ENCODE data around the gene MSLN.
"Not testable (repeated sequence)": the region's sequence is repeated elsewhere in the genome, so short reads cannot be mapped to it uniquely, and the experiment has no call there.

Gene MSLN

DNA sequence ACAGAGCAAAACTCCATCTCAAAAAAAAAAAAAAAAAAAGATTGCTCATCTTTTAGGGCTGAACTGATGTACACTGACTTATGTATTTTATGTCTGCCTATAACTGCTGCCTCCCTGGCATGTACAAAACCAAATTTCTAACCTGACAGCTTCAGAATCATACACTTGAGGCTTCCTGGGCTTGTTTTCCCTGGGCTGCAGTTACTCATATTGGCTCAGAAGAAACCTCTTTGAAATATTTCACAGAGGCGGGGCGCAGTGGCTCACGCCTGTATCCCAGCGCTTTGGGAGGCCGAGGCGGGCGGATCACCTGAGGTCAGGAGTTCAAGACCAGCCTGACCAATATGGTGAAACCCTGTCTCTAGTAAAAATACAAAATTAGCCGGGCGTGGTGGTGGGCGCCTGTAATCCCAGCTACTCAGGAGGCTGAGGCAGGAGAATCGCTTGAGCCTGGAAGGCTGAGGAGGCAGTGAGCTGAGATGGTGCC, 6.4 kb upstream of the MSLN start:
- in situ Hi-C loops (cut with HindIII; ENCODE audit: low sequenced_read_pairs), result not testable (repeated sequence)

DNA sequence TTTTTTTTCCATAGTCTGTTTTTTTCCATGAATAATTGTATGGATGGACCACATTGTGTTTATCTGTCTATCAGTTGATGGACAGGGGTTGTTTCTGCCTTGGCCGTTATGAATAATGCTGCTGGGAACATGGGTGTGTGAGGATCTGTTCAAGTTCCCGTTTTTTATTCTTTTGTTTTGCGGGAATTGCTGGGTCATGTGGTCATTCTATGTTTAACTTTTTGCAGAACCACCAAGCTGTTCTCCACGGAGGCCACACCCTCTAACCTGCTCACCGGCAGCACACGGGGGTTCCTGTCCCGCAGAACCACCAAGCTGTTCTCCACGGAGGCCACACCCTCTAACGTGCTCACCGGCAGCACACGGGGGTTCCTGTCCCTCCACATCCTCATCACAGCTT, 5.9 kb upstream of the MSLN start:
- in situ Hi-C loops (cut with HindIII; ENCODE audit: low sequenced_read_pairs), result no loop called here

DNA sequence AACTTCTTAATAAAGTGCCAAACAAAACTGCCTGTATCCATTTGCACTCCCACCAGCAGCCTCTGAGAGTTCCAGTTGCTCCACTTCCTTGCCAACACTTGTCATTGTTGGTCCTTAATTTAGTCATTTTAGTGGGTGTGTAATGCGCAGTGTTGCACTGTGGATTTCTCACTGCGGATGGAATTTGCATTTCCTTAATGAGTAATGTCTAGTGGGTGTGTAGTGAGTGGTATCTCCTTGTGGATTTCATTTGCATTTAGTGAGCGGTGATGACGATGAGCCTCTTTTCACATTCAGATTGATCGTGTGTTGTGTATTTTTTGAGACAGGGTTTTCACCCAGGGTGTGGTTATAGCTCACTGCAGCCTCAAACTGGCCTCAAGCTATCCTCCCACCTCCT, 4.1 kb upstream of the MSLN start:
- in situ Hi-C loops (cut with HindIII; ENCODE audit: low sequenced_read_pairs), result no loop called here

DNA sequence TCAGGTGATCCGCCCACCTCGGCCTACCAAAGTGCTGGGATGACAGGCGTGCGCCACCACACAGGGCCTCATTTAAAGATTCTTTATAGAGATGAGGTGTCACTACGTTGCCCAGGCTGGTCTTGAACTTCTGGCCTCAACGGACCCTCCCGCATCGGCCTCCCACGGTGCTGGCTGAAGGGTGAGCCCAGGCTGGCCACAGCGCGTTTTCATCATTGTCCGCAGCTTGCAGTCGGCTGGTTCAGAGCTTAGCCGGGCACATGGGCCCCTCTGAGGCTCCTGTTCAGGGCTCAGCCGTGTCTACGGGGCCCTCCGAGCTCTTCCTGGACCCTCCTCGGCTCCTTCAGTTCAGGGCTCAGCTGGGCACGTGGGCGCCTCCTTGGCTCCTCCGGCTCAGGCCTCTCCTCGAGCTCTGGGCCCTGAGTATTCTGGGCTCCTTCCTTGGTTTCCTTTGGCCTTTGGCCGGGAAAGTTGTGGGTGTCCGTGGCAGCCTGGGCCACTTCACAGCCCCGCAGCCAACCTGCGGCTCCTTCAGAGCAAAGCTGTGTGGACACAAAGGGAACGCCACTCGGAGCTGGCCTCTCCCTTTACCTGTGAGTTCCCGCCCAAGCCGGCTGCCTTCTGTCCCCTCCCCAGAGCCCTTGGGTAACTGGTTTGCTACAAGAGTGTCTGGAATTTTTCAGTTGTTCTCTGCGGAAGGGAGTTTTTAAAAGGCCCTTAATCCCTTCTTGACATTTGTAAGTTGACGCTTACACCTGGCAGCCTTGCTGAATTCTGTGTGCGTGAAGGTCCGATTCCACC, 1.2 kb upstream of the MSLN start:
- in situ Hi-C loops (cut with HindIII; ENCODE audit: low sequenced_read_pairs), result no loop called here

DNA sequence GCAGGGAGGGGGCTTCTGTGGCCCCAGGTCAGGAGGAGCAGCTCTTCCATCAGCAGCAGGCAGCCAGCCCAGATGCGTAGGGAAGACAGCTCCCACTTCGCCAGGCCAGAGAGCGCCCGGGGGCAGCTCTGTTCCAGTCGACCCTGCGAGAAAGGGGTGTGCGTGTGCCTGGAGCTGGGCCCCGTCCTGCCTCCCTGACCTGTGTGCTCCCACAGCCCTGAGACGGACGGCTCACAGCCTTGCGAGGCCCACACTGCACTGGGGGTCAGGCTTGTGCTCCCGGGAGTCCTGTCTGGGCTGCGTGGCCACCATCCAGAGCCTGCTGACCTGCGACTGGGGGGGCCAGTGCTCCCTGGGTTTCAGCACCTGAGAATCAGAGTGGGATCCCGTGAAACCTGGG, 469 bp upstream of the MSLN start:
- in situ Hi-C loops (cut with HindIII; ENCODE audit: low sequenced_read_pairs), result no loop called here

DNA sequence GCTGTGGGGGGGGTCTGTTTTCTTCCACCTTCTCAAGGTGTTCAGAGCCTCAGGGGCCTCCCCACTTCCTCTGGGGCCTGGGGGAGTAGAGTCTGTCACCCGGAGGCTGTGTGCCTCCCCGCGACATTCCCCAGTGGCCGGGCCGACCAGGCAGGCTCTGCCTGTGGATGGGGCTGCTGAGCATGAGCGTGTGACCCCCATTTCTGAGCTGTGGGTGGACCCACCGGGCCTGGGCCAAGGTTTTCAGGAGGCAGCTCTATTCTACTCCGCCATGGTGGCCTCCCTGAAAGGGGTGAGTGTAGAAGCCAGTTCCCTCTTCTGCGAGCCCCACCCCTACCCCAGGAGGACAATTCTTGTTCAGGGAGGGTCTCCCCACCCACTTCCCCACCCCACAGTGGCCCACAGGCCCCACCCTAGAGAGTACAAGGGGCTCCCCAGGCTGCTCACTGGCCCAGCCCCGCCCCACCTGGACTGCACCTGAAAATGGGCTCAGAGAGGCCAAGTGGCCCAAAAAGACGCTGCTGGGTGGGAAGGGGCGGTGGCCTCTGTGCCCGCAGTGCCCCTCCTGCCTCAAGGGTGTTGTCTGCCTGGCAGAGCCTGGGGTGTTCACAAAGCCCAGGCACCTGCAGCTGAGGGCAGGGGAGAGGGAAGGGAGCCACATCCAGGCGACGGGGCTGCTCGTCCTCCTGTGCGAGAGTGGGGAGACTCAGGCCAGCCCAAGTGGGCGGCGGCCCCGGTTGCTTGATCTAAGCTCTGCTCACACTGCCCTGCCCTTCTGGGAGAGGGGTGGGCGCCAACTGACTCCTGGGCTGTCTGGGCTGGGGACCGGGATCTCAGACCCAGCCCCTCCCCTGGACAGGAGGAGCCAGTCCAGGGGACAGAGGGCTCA, 1.3 kb downstream of the MSLN start:
- in situ Hi-C loops (cut with HindIII; ENCODE audit: low sequenced_read_pairs), result no loop called here

DNA sequence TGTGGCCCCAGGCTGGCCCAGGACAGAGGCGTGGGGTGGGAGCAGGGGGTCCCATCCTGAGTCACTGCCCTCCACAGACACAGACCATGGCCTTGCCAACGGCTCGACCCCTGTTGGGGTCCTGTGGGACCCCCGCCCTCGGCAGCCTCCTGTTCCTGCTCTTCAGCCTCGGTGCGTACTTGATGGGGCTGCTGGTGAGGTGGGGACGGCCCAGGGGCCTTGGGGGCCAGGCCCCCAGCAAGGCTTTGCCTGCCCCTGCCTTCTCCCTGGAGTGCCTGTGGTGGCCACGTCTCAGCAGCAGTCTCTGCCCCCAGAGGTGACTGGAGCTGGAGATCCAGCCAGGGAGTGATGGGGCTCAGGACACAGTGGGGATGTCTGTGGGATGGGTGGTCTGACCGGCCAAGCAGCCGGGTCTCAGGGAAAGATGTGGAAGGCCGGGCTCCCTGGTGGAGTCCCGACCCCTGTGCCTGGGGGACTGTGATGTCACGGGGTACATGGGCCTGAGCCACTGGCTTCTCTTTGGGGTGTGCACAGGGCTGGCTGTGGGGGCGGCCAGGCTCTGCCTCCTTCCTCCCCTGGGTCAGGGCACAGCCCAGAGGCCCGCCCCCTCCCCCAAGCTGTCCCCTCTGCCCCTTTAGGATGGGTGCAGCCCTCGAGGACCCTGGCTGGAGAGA, 2.2 kb downstream of the MSLN start:
- in situ Hi-C loops (cut with HindIII; ENCODE audit: low sequenced_read_pairs), result no loop called here

DNA sequence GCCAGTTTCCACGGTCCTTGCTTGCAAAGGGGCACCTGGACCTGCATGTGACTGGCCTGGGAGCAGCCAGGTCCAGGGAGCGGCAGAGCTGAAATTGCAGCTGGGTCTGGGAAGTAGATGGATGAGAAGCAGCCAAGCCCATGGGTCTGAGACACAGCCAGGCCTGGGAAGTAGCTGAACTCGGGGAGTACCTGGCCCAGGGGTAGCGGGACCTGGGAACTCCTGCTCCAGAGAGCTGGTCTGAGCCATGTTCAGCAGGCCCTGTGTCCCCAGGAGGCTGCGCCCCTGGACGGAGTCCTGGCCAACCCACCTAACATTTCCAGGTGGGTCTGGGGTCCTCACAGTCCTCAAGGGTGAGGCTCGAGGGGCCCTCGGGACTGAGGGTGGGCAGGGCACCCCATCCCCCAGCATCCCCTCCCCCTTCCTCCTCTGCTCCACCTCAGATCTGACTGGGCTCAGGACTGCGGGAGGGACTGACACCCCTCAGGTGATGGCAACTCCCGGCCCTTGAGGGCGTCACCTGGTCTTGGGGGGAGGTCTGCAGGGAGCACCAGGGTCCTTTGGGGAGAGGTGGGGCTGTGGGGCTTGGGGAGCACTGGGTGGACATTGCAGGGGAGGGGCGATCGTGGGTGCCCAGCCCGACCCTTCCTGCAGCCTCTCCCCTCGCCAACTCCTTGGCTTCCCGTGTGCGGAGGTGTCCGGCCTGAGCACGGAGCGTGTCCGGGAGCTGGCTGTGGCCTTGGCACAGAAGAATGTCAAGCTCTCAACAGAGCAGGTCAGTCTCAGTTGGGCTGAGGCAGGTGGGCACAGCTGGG, 3.0 kb downstream of the MSLN start:
- in situ Hi-C loops (cut with HindIII; ENCODE audit: low sequenced_read_pairs), result no loop called here

DNA sequence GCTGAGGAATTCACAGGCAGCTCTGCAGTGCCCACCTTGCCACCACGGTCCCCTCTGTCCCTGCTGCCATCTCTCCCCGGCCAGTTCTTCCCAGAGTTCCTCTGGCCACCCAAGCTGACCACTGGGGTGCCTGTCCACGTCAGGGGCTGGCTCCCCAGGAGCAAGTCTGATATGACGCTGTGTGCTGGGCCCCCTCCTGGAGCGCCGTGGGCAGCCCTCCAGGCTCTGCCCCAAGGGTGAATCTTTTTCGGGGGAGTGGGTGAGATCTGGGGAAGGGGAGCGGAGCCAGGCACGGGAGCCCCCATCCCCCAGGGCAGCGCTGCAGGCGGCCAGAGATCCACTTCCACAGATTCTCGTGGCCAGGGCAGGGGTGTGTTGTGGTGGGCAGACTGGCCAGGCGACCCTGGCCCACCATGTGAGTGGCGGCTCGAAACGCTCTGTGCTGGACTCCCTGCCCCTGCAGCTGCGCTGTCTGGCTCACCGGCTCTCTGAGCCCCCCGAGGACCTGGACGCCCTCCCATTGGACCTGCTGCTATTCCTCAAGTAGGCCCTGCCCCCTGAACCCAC, 3.7 kb downstream of the MSLN start:
- in situ Hi-C loops (cut with HindIII; ENCODE audit: low sequenced_read_pairs), result no loop called here

DNA sequence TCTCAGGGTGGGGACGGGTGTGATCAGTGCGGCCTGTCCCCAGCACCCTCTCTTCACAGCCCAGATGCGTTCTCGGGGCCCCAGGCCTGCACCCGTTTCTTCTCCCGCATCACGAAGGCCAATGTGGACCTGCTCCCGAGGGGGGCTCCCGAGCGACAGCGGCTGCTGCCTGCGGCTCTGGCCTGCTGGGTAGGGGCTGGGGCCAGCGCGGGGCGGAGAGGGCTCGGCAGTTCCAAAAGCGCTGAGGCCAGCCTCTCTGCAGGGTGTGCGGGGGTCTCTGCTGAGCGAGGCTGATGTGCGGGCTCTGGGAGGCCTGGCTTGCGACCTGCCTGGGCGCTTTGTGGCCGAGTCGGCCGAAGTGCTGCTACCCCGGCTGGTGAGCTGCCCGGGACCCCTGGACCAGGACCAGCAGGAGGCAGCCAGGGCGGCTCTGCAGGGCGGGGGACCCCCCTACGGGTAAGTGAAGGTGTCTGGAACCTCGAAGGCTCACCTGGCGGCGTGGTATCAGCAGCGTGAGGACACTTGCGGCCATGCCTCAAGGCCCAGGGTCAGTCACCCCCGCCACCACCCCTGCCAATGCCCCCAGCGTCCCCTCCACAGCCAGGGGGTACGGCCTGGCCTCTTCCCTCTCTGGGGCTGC, 4.4 kb downstream of the MSLN start:
- in situ Hi-C loops (cut with HindIII; ENCODE audit: low sequenced_read_pairs), result no loop called here

DNA sequence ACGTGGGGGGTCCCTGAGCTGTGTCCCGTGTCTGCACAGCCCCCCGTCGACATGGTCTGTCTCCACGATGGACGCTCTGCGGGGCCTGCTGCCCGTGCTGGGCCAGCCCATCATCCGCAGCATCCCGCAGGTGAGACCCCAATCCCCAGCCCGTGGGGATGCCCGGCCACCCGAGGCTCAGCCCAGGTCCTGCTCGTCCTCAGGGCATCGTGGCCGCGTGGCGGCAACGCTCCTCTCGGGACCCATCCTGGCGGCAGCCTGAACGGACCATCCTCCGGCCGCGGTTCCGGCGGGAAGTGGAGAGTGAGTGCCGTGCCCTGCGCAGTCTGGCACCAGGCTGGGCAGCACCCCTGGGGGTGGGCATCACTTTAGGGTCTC, 4.9 kb downstream of the MSLN start:
- in situ Hi-C loops (cut with HindIII; ENCODE audit: low sequenced_read_pairs), result no loop called here

DNA sequence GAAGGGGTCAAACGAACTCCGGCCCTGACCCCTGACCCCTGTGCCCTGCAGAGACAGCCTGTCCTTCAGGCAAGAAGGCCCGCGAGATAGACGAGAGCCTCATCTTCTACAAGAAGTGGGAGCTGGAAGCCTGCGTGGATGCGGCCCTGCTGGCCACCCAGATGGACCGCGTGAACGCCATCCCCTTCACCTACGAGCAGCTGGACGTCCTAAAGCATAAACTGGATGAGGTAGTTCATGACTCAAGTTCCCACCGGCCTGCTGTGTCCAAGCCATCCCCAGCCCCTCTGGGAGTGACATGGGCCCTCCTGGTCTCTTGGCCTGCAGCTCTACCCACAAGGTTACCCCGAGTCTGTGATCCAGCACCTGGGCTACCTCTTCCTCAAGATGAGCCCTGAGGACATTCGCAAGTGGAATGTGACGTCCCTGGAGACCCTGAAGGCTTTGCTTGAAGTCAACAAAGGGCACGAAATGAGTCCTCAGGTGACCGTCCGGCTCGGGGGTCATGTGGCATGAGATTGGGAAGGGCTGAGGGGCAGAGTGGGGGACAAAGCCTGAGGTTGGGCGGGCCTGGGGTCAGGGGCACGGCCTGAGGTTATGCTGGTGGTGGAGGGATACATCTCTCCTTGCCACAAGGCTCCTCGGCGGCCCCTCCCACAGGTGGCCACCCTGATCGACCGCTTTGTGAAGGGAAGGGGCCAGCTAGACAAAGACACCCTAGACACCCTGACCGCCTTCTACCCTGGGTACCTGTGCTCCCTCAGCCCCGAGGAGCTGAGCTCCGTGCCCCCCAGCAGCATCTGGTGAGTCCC, 5.7 kb downstream of the MSLN start:
- in situ Hi-C loops (cut with HindIII; ENCODE audit: low sequenced_read_pairs), result no loop called here

DNA sequence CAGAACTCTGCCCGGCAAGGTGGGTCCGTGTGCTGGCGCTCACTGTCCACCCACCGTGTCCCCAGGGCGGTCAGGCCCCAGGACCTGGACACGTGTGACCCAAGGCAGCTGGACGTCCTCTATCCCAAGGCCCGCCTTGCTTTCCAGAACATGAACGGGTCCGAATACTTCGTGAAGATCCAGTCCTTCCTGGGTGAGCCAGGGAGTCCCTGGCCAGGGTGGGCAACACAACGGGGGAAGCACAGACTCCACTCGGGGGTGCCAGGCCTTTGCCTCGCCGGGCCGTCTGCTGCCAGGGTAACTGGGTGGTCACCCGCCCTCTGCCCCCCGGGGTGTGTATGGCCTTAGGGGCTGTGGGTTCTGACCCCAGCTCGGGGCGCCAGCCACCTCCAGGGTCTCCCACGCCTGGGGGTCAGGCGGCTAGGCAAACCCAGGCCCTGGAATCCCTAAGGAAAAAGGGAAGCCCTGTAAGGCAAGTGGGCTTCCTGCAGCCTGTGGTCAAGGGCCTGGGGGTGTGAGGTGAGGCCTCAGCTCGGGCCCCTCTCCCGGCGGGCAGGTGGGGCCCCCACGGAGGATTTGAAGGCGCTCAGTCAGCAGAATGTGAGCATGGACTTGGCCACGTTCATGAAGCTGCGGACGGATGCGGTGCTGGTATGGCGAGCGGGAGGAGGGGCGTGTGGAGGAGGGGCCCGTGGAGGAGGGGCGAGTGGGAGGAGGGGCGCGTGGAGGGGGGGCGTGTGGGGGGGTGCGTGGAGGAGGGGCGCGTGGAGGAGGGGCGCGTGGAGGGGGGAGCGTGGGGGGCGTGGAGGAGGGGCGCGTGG, 6.5 kb downstream of the MSLN start:
- in situ Hi-C loops (cut with HindIII; ENCODE audit: low sequenced_read_pairs), result no loop called here

DNA sequence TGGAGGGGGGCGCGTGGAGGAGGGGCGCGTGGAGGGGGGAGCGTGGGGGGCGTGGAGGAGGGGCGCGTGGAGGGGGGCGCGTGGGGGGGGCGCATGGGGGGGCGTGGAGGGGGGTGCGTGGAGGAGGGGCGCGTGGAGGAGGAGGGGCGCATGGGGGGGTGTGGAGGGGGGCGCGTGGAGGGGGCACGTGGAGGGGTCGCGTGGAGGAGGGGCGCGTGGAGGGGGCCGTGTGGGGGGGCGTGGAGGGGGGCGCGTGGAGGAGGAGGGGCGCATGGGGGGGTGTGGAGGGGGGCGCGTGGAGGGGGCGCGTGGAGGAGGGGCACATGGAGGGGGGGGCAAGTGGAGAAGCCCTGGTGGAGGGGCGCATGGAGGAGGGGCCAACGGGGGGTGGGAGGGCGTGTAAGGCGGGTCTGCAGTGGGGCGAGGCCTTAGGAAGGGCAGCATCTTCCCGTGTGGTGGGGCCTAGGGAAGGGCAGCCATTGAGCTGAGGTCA, 7.3 kb downstream of the MSLN start:
- in situ Hi-C loops (cut with HindIII; ENCODE audit: low sequenced_read_pairs), result no loop called here

DNA sequence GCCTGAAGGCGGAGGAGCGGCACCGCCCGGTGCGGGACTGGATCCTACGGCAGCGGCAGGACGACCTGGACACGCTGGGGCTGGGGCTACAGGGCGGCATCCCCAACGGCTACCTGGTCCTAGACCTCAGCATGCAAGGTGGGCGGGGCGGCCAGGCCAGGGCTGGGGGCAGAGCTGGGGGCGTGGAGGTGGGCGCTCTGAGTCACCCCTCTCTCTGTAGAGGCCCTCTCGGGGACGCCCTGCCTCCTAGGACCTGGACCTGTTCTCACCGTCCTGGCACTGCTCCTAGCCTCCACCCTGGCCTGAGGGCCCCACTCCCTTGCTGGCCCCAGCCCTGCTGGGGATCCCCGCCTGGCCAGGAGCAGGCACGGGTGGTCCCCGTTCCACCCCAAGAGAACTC, 7.9 kb downstream of the MSLN start:
- in situ Hi-C loops (cut with HindIII; ENCODE audit: low sequenced_read_pairs), result no loop called here

DNA sequence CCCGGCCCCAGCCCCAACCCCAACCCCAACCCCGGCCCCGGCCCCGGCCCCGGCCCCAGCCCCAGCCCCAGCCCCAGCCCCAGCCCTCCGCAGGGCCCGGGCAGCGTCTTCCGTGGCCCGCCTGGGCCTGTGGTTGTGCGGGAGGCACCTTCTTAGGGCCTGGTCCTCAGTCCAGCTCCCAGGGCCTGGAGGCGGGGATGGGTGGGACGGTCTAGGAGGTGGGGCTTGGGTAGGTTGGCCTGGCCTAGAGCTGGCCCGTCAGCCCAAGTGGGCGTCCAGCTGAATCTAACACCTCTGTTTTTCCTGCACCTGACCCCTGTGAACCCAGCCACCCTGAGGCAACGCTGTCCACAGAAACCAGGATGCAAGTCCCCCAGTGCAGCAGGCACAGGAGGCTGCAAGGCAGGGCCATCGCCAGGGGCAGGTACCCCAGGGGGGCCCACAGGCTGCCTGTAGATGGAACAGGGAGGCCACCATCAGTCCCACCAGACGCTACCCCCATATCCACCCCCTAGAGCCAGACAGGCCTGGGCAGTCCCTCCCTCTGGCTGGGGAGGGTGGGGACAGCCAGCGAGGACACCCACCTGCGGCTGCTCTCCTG, 8.8 kb downstream of the MSLN start:
- in situ Hi-C loops (cut with HindIII; ENCODE audit: low sequenced_read_pairs), result no loop called here

DNA sequence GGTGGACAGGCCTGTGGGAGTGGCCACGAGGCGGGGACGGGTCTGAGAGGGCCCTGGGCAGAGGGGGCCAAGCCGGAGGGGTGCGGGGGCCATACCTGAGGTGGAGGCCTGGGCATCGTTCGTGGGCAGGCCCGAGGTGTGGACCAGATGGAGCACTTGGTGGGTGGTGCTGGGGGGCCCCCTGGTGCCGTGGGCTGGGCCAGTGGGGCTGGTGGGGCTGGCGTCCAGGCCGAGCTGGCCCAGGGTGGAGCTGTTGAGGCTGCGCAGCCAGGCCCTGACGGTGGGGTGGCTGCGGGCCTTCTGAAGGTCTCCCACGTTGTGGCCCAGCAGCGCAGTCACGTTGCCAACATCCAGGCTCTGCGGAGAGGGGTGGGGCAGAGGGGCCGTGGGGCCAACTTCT, 9.4 kb downstream of the MSLN start:
- in situ Hi-C loops (cut with HindIII; ENCODE audit: low sequenced_read_pairs), result no loop called here

DNA sequence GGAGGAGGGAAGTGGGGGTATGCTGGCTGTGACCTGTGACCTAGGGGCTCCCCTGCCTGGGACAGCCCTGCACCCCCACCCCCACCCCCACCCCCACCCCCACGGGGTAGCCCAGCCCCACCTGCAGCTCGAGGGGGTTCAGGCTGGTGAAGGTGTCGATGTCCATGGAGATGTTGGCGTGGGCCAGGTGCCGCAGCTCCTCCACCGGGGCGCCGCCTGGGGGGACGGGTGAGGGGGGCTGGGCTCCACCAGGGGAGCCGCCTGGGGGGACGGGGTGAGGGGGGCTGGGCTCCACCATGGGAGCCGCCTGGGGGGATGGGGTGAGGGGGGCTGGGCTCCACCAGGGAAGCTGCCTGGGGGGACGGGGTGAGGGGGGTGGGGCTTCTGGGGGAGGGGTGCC, 9.9 kb downstream of the MSLN start:
- in situ Hi-C loops (cut with HindIII; ENCODE audit: low sequenced_read_pairs), result no loop called here

All from DLD1 (cell line).